ENCODE measurements around the gene FEZF2.

GRCh38 chr3:62415312-62415801 is 42.0 kb upstream of the FEZF2 start:
- no peak for TF ChIP-seq EZH2 (IDR thresholded peaks at IDR 0.05; ENCODE audit: low read depth, low read length, severe bottlenecking)
- no peak for TF ChIP-seq CTCF (IDR thresholded peaks at IDR 0.05; ENCODE audit: control extremely low read depth in 1 of 3, insufficient read depth in 1 of 3, low read depth in 1 of 3, low read length in 3 of 3)
- no peak for TF ChIP-seq RNF2 (IDR thresholded peaks at IDR 0.05; ENCODE audit: borderline replicate concordance, low read depth, low read length, missing control alignments, poor library complexity, severe bottlenecking)
- peak; percentile 34; the same call in 1 of the 2 replicates for TF ChIP-seq MAFK (IDR thresholded peaks at IDR 0.05; ENCODE audit: low read depth, low read length)
- 0 out of 2 replicates have a peak, but pooled peaks have one; percentile 18 for TF ChIP-seq CHD2 (IDR thresholded peaks at IDR 0.05; ENCODE audit: low read length)
